ENCODE measurements around the gene ERF.
A peak's percentile ranks its signal among the peaks of the same experiment; 100 is the strongest.
"Not testable (repeated sequence)": the region's sequence is repeated elsewhere in the genome, so short reads cannot be mapped to it uniquely, and the experiment has no call there.

ERF gene

DNA sequence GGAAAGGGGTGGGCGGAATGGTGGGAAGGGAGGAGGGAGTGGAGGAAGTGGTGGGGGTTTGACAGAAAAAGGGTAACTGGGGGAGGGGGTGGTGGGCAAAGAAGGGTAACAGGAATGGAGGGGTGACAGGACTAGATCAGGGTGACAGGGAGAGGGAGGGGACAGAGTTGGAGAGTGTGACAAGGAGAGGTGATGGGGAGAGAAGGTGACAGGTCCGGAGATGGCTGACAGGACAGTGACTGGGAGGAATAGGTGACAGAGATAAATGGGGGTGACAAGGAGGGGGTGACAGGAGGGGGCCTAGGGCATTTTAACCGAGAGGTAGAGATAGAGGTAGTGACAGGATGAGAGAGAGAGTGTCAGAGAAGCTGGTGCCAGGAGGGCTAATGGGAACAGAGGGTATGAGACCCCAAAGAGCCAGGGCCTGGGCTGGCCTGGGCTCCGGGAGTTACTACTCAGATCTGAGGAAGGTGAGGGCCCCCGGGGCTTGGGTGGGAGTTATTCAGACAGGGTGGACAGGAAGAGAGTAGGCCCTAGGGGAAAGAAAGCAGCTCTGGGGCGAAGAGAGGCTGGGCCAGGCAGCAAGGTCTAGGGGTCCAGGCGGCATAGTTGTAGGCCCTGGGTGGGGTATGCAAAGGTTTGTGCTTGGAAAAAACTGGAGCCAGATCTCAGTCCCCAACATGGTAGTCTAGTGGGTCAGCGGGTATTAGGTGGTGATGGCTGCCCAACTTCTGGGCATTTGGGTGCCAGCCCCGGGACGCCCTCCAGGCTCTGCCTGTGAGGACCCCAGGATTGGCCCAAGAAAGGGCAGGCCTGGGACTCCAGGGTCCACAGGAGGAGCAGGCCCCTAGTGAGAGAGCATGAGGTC is 14.8 kb upstream of the ERF start:
- no peaks in the 10 kb centered on the region for H3K9me3 ChIP-seq
- H3K27ac ChIP-seq: peak overlapping the region; percentile 99
- peak overlapping the region; percentile 72 to 83 for H3K4me3 ChIP-seq (ENCODE audit: low read depth in 1 of 2, low read length in 1 of 2)
- H3K27me3 ChIP-seq: no peaks in the 10 kb centered on the region
- H3K36me3 ChIP-seq: peaks cover 33% of the 10 kb centered on the region
- no peak for TF ChIP-seq CTCF (IDR thresholded peaks at IDR 0.05)
- peaks cover 32 to 39% of the 10 kb centered on the region in 2 experiments for H3K4me1 ChIP-seq (ENCODE audit: control insufficient read depth in 1 of 2, insufficient read depth in 1 of 2, low read depth in 1 of 2, low read length in 1 of 2)

GRCh38 chr19:42268704-42269477 is 14.0 kb upstream of the ERF start, which contains the start of gene CIC:
CIC (plus strand) TSS chr19:42269252; CDS start chr19:42271784, 2,532 bp downstream.
- peaks cover 32 to 39% of the 10 kb centered on the region in 2 experiments for H3K4me1 ChIP-seq (ENCODE audit: control insufficient read depth in 1 of 2, insufficient read depth in 1 of 2, low read depth in 1 of 2, low read length in 1 of 2)
- no peaks in the 10 kb centered on the region for H3K9me3 ChIP-seq
- H3K36me3 ChIP-seq: peaks cover 25% of the 10 kb centered on the region
- H3K27me3 ChIP-seq: no peaks in the 10 kb centered on the region
- H3K4me3 ChIP-seq (ENCODE audit: low read depth in 1 of 2, low read length in 1 of 2): peak within 1 kb of the TSS; percentile 77 to 83
- peak within 1 kb of the TSS; percentile 99 for H3K27ac ChIP-seq
- TF ChIP-seq CTCF (IDR thresholded peaks at IDR 0.05): peak; percentile 4

DNA sequence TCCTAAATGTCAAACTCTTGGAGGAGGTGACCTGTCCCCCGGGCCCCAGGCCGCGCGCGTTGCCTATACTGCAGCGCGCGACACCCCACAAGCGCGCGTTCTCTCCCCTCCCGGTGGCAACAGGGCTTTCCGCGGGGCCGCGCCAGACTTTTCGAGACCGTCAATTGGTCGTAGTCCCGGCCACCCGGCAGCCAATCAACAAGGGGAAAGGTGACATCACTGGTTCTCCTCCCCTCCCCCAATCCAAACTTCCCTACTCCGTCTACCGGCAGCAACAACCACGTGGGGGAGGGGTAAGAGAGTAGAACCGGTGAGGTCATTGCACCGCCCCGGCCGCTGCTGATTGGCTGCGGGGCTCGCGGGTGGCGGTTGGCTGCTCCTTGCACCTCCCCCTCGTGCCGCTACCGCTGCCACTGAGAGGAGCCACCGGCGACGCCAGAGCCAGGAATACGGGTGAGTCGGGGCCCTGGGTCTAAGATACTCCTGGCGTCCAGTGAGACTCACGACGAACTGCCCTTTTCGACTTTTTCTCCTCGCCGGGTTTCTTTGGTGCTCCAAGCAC is 13.3 kb upstream of the ERF start:
- H3K27me3 ChIP-seq: no peaks in the 10 kb centered on the region
- H3K27ac ChIP-seq: peak overlapping the region; percentile 99
- no peaks in the 10 kb centered on the region for H3K9me3 ChIP-seq
- peak overlapping the region; percentile 77 to 83 for H3K4me3 ChIP-seq (ENCODE audit: low read depth in 1 of 2, low read length in 1 of 2)
- peaks cover 18% of the 10 kb centered on the region for H3K36me3 ChIP-seq
- peaks cover 32 to 39% of the 10 kb centered on the region in 2 experiments for H3K4me1 ChIP-seq (ENCODE audit: control insufficient read depth in 1 of 2, insufficient read depth in 1 of 2, low read depth in 1 of 2, low read length in 1 of 2)
- peak; percentile 47 for TF ChIP-seq CTCF (IDR thresholded peaks at IDR 0.05)

DNA sequence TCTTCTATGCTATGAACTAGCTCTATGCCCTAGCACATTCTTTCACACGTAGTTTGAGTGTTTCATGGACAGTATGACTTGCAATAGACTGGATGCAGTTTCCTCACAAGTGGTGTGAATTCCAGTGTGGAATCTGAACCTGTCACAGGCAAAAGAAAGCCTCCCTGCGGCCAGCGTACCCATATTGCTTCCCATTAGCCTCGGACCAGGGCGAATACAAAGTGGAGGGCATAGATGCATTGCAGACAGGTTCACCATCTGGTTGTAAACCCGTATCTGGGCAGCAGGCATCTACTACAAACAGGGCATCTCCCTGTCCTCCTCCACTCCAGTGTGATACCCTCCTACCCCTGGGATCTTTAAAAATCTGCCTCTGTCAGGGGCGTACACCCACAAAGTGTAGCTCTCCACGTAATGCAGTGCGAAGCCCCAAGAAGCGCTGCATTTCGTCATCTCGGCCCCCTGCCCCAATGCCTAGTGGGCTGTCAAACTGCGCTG is 12.8 kb upstream of the ERF start:
- no peaks in the 10 kb centered on the region for H3K9me3 ChIP-seq
- no peaks in the 10 kb centered on the region for H3K27me3 ChIP-seq
- H3K4me1 ChIP-seq (ENCODE audit: control insufficient read depth in 1 of 2, insufficient read depth in 1 of 2, low read depth in 1 of 2, low read length in 1 of 2): peaks cover 32 to 39% of the 10 kb centered on the region in 2 experiments
- H3K4me3 ChIP-seq (ENCODE audit: low read depth in 1 of 2, low read length in 1 of 2): peak overlapping the region; percentile 77 to 83
- peaks cover 13% of the 10 kb centered on the region for H3K36me3 ChIP-seq
- H3K27ac ChIP-seq: peak overlapping the region; percentile 99
- no peak for TF ChIP-seq CTCF (IDR thresholded peaks at IDR 0.05)

GRCh38 chr19:42266928-42267603 is 12.1 kb upstream of the ERF start:
- H3K4me1 ChIP-seq (ENCODE audit: control insufficient read depth in 1 of 2, insufficient read depth in 1 of 2, low read depth in 1 of 2, low read length in 1 of 2): peaks cover 32 to 39% of the 10 kb centered on the region in 2 experiments
- H3K9me3 ChIP-seq, H3K27me3 ChIP-seq, H3K36me3 ChIP-seq: not testable (repeated sequence)
- H3K27ac ChIP-seq: peak overlapping the region; percentile 99
- peak overlapping the region; percentile 77 to 83 for H3K4me3 ChIP-seq (ENCODE audit: low read depth in 1 of 2, low read length in 1 of 2)

GRCh38 chr19:42266105-42266504 is 11.2 kb upstream of the ERF start:
- not testable (repeated sequence) for H3K27ac ChIP-seq; H3K4me3 ChIP-seq (ENCODE audit: low read depth in 1 of 2, low read length in 1 of 2); H3K27me3 ChIP-seq; H3K36me3 ChIP-seq; H3K9me3 ChIP-seq
- H3K4me1 ChIP-seq (ENCODE audit: control insufficient read depth in 1 of 2, insufficient read depth in 1 of 2, low read depth in 1 of 2, low read length in 1 of 2): peaks cover 26 to 29% of the 10 kb centered on the region in 2 experiments

All from neutrophil (primary cell).